DND-41 (cell line): Measurements from ENCODE around the gene DISC1.
A peak's percentile ranks its signal among the peaks of the same experiment; 100 is the strongest.

Experiments used
- ATAC-seq: fragments of 200-7000 bp; cut with Tn5 transposase; 3 replicates; pipeline ENCODE4 v1.9.1; 2021; ENCODE audit warnings: low read depth; ENCODE audit not compliant: insufficient read depth
- DNase-seq: peaks from one replicate; pipeline ENCODE4 v3.0.0-alpha.2; 2020
- H2AFZ ChIP-seq: 2 replicates; pipeline ENCODE4 v1.6.0; 2012; ENCODE audit warnings: low read depth, low read length
- H3K27ac ChIP-seq: 2 replicates; pipeline ENCODE4 v1.5.1; 2012; ENCODE audit warnings: low read length, inconsistent platforms
- H3K27me3 ChIP-seq: fragments of 200-600 bp; sonication (generic); 2 replicates; pipeline ENCODE4 v1.6.0; 2012; ENCODE audit warnings: low read length, mild to moderate bottlenecking, inconsistent platforms; ENCODE audit not compliant: insufficient read depth, poor library complexity
- H3K36me3 ChIP-seq: 2 replicates; pipeline ENCODE4 v1.5.1; 2012; ENCODE audit warnings: low read length, inconsistent platforms; ENCODE audit not compliant: insufficient read depth
- H3K4me1 ChIP-seq: 2 replicates; pipeline ENCODE4 v1.5.1; 2012; ENCODE audit warnings: mild to moderate bottlenecking, low read length; ENCODE audit not compliant: insufficient read depth
- H3K4me2 ChIP-seq: 2 replicates; pipeline ENCODE4 v1.6.0; 2012; ENCODE audit warnings: mild to moderate bottlenecking, moderate library complexity, low read length, inconsistent platforms; ENCODE audit not compliant: insufficient read depth
- H3K4me3 ChIP-seq, 2 experiments: fragments of 200-600 bp in 1 of 2; shearing (Covaris generic) in 1 of 2; 2 replicates each; pipeline ENCODE4 v1.5.1; 2012 to 2016; ENCODE audit warnings: inconsistent platforms in 2 of 2, low read length in 2 of 2, mild to moderate bottlenecking in 2 of 2, low read depth in 1 of 2, moderate library complexity in 1 of 2
- H3K79me2 ChIP-seq: 2 replicates; pipeline ENCODE4 v1.6.0; 2012; ENCODE audit warnings: low read length, inconsistent platforms; ENCODE audit not compliant: insufficient read depth
- H3K9ac ChIP-seq: 2 replicates; pipeline ENCODE4 v1.6.0; 2012; ENCODE audit warnings: low read depth, mild to moderate bottlenecking, inconsistent platforms, low read length, moderate library complexity
- H3K9me3 ChIP-seq: 2 replicates; pipeline ENCODE4 v1.5.1; 2012; ENCODE audit warnings: low read length, moderate library complexity, mild to moderate bottlenecking, inconsistent platforms; ENCODE audit not compliant: insufficient read depth, severe bottlenecking
- H4K20me1 ChIP-seq: 2 replicates; pipeline ENCODE4 v1.6.0; 2012; ENCODE audit warnings: low read length; ENCODE audit not compliant: insufficient read depth
- CTCF ChIP-seq: IDR thresholded peaks from 2 replicates; pipeline ENCODE4 v1.5.1; 2012; ENCODE audit warnings: borderline replicate concordance, low read length, moderate library complexity, mild to moderate bottlenecking; ENCODE audit not compliant: poor library complexity, severe bottlenecking; ENCODE audit errors: extremely low read depth
- EZH2 ChIP-seq: IDR thresholded peaks from 3 replicates; pipeline ENCODE4 v1.6.1; 2012; ENCODE audit warnings: borderline replicate concordance, low read depth, mild to moderate bottlenecking, moderate library complexity, low read length, inconsistent platforms; ENCODE audit not compliant: severe bottlenecking

Gene DISC1

DNA sequence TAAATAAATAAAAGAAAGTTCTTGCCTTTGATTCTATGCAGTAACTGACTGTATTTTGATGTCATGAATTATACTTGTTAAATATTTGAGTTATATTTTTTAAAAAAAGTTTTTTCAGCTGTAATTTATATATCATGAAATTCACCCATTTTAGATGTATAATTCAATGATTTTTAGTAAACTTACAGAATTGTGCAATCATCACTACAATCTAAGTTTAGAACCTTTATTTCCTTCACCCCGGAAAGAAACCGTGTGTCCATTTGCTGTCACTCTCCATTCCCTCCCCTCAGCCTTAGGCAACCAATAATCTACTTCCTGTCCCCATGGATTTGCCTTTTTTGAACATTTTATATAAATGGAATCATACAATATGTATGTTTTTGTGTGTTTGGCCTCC, 32.5 kb upstream of the DISC1 start:
- H3K79me2 ChIP-seq = no peaks in the 10 kb centered on the region
- no peaks in the 10 kb centered on the region for H3K36me3 ChIP-seq
- H3K9me3 ChIP-seq = no peaks in the 10 kb centered on the region
- DNase-seq = no peak
- no peaks in the 10 kb centered on the region for H3K4me1 ChIP-seq
- H3K4me2 ChIP-seq = no peak overlapping the region
- H3K27me3 ChIP-seq = no peaks in the 10 kb centered on the region
- no peak overlapping the region for H3K4me3 ChIP-seq
- H4K20me1 ChIP-seq = no peaks in the 10 kb centered on the region
- H3K9ac ChIP-seq = no peak overlapping the region
- no peak overlapping the region for H3K27ac ChIP-seq
- TF ChIP-seq CTCF (no peak), EZH2 (no peak)
- no peak for ATAC-seq
- no peak overlapping the region for H2AFZ ChIP-seq

GRCh38 chr1:231594749-231595148, 31.8 kb upstream of the DISC1 start:
- Histone ChIP-seq H2AFZ (no peak overlapping the region), H4K20me1 (no peaks in the 10 kb centered on the region), H3K36me3 (no peaks in the 10 kb centered on the region), H3K9ac (no peak overlapping the region), H3K4me2 (no peak overlapping the region), H3K4me3 (no peak overlapping the region), H3K9me3 (no peaks in the 10 kb centered on the region), H3K27me3 (no peaks in the 10 kb centered on the region), H3K4me1 (no peaks in the 10 kb centered on the region), H3K79me2 (no peaks in the 10 kb centered on the region), H3K27ac (no peak overlapping the region)
- no peak for ATAC-seq
- TF ChIP-seq CTCF (no peak), EZH2 (no peak)
- no peak for DNase-seq

DNA sequence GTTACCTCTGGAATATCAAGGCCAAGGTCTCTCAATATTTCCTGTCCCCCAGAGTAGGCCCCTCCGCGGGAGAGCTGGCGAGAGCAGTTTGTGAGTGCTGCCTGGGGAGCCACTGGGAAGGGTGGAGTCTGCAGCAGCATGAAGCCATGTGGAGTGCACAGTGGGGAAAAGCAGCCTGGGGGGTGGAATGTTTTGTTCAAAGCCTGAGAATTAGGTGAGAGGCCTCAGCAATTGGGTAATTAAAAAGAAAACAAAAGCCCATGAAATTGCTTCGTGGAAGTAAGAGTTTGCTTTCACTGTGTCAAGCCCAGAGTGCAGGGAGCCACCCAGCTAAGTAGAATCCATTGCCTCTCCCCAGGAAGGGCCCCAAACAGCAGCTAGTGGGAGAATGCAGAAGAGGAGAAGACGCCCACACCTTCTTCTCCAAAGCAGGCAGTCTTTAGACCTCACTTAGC, 30.2 kb upstream of the DISC1 start:
- Histone ChIP-seq H3K27me3 (no peaks in the 10 kb centered on the region), H4K20me1 (no peaks in the 10 kb centered on the region), H3K9me3 (no peaks in the 10 kb centered on the region), H2AFZ (peak overlapping the region; percentile 52; the same call in 1 of the 2 replicates), H3K36me3 (no peaks in the 10 kb centered on the region), H3K4me2 (no peak overlapping the region), H3K9ac (no peak overlapping the region), H3K4me3 (no peak overlapping the region), H3K4me1 (no peaks in the 10 kb centered on the region), H3K27ac (no peak overlapping the region), H3K79me2 (no peaks in the 10 kb centered on the region)
- TF ChIP-seq EZH2 (no peak), CTCF (no peak)
- ATAC-seq (no peak), DNase-seq (no peak)

GRCh38 chr1:231597971-231598370, 28.6 kb upstream of the DISC1 start:
- Histone ChIP-seq H3K4me2 (no peak overlapping the region), H3K4me1 (no peaks in the 10 kb centered on the region), H3K9me3 (no peaks in the 10 kb centered on the region), H2AFZ (no peak overlapping the region), H3K79me2 (no peaks in the 10 kb centered on the region), H3K4me3 (no peak overlapping the region), H3K36me3 (no peaks in the 10 kb centered on the region), H3K27me3 (no peaks in the 10 kb centered on the region), H3K27ac (no peak overlapping the region), H3K9ac (no peak overlapping the region), H4K20me1 (no peaks in the 10 kb centered on the region)
- ATAC-seq = no peak
- TF ChIP-seq EZH2 (no peak), CTCF (no peak)
- no peak for DNase-seq
